GM12872 (cell line): ENCODE measurements around the gene TRIM47.

Experiments used
- TF ChIP-seq, protein P1 (sequence below): IDR thresholded peaks from 3 replicates; pipeline ENCODE4 v1.5.1; 2011; ENCODE audit warnings: low read depth, mild to moderate bottlenecking, low read length, moderate library complexity; ENCODE audit not compliant: insufficient read depth

The TRIM47 gene

DNA sequence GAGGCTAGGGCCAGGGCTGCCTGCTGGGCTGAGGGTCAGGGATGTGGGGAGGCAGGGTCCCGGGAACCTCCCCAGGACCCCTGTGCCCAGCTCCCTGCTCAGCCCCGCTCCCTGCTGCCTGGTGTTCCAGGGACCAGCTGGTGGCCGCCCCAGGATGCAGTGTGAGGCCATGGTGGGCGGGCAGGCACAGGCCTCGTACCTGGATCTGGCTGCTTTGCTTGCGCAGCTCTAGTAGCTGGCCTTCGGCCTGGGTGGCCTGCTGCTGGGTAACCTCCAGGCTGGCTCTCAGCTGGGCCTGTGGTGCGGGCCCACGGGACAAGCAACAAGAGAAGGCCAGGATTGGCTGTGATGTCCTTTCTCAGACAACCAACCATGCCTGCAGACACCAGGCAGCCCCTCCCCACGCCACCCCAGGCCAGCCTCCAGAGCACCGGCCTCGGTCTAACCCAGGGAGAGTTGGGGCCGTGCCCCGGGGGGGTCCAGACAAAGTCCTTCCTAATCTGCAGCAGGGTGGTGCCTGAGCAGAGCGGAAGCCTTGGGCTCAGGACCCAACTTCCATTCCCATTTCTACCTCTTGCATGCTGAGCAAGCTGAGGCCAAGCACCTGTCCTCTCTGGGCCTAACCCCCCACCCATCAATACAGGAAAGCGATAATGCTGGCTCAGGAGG lies 14.3 kb upstream of the TRIM47 start:
- TF ChIP-seq, protein P1, sequence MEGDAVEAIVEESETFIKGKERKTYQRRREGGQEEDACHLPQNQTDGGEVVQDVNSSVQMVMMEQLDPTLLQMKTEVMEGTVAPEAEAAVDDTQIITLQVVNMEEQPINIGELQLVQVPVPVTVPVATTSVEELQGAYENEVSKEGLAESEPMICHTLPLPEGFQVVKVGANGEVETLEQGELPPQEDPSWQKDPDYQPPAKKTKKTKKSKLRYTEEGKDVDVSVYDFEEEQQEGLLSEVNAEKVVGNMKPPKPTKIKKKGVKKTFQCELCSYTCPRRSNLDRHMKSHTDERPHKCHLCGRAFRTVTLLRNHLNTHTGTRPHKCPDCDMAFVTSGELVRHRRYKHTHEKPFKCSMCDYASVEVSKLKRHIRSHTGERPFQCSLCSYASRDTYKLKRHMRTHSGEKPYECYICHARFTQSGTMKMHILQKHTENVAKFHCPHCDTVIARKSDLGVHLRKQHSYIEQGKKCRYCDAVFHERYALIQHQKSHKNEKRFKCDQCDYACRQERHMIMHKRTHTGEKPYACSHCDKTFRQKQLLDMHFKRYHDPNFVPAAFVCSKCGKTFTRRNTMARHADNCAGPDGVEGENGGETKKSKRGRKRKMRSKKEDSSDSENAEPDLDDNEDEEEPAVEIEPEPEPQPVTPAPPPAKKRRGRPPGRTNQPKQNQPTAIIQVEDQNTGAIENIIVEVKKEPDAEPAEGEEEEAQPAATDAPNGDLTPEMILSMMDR, result no peak

GRCh38 chr17:75891605-75892555 lies 13.5 kb upstream of the TRIM47 start:
- TF ChIP-seq, protein P1, result no peak

GRCh38 chr17:75891022-75891604 lies 12.7 kb upstream of the TRIM47 start:
- TF ChIP-seq, protein P1, result no peak

DNA sequence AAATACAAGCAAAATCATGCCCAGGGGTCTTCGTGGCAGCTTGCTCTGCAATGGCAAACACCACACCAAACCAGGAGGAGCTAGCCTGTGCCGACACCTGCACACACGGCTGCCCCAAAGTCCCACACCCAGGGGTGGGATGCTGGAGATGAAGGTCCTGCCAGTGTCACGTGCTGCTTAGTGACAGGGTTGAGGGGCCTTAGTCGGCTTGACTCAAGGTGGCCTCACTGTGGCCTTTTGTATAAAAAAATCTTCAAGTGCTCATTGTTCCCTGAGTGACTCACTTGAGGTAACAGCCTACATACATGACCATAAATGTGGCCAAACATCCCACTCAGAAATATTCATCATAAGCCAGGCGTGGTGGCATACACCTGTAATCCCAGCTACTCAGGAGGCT lies 11.1 kb upstream of the TRIM47 start:
- TF ChIP-seq, protein P1, result 0 out of 3 replicates have a peak, but pooled peaks have one; percentile 4

- TF ChIP-seq, protein P1, result no peak
Measured at GRCh38 chr17:75888484-75888883, 10.1 kb upstream of the TRIM47 start.

- TF ChIP-seq, protein P1, result no peak
Measured at GRCh38 chr17:75885431-75885830, 7.0 kb upstream of the TRIM47 start.
